Measurements from ENCODE around the gene ZNF839.
"Not testable (repeated sequence)": the region's sequence is repeated elsewhere in the genome, so short reads cannot be mapped to it uniquely, and the experiment has no call there.

The ZNF839 gene

DNA sequence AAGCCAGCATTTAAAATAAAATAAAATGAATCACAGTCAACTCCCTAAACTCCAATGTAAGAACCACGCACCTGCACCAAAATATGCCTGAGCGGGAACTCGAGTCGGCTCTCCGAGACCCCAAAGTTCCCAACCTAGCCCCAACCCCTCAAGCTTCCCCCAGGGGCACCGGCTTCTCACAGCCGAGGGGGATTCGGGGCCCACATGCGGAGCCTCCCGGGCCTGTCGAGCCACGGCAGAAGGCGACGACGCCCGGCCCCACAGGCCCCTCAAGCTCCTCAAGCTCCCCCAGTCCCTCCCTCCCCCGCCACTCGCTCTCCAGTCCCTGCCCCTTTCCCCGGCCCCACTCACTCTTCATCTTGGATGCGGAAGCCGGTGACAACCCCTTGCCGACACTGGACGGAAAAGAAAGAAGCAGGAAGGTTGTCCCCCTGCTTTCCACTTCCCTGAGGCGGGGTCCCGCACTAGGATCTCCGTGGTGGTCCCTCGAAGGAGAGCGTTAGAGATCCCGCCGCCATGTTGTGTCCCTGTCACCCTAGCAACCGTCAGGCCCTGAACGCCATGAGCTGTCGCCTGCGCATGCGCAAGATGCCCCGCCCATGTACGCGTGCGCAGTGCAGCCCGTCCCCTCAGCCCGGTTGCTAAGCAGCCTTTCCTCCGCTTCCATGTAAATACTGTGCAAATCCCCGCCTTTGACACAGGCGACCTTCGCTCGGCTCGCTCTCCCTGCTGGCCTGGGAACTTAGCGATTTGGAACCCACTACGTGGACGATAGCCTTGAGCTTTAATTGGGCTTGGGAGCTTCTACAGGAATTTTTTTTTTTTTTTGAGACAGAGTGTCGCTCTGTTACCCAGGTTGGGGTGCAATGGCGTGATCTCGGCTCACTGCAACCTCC, 14.7 kb upstream of the ZNF839 start, which contains the start of gene MOK:
MOK (minus strand) TSS at position 554 of the 896 bp plus-strand sequence; CDS start at position 358, 196 bp downstream.
- in situ Hi-C loops (cut with MboI; ENCODE audit: low sequenced_read_pairs), result loop anchor here (25.0 kb wide), 1 partner anchor 243 kb away; no protein-coding TSS in a partner anchor

DNA sequence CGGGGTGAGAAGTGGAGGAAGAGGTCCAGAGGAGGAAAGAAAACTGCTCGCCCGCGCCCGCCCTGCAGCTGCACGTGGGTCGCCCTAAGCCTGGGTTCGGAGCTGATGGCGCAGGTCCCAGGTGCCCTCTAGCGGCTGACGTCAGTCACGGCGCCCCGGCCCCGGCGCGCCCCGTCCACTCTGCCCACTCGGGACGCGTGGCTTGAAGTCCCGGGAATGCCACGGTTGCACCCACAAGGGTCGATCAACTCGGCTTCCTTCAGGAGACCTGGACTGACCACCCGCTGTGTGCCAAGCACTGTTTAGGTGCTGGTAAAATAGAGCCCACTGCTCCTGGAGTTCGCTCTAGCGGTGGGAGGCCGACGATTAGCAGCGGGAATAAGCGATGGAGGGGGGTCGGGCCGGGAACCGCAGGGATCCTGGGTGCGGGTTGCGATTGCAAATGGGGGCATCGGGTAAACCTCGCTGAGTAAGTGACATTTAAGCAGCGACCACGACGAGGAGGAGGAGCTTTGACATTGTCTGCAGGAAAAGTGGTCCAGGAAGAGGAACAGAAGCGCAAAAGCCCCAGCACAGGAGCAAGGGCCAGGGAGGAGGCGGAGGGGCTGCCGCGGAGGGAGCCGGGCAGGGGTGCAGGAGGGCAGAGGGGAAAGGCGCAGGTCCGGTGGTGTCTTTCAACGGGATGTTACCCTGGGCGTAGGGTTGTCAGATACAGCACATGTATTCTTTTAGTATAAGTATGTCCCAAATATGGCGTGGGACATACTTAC, 5.1 kb upstream of the ZNF839 start:
- in situ Hi-C loops (cut with MboI; ENCODE audit: low sequenced_read_pairs), result loop anchor here (25.0 kb wide), 1 partner anchor 252 kb away; no protein-coding TSS in a partner anchor

DNA sequence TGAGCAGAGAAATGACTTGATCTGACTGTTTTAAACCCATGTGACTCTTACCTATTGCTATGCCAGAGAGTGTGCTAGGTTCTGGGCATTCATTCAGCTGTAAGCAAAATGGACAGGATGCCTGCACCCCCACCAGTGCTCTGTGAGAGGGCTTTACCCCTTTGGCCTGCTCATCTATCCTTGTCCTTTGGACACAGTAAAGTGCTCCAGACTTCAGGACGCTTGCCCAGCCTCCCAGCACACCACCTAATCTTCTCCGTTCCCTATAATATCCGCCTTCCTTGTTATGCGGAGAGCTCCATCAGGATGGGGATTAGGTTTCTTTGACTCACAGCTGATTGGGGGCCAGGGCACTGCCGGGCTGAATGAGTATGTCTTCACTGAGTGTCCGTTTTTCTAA, 4.4 kb upstream of the ZNF839 start:
- in situ Hi-C loops (cut with MboI; ENCODE audit: low sequenced_read_pairs), result loop anchor here (25.0 kb wide), 1 partner anchor 253 kb away; no protein-coding TSS in a partner anchor

DNA sequence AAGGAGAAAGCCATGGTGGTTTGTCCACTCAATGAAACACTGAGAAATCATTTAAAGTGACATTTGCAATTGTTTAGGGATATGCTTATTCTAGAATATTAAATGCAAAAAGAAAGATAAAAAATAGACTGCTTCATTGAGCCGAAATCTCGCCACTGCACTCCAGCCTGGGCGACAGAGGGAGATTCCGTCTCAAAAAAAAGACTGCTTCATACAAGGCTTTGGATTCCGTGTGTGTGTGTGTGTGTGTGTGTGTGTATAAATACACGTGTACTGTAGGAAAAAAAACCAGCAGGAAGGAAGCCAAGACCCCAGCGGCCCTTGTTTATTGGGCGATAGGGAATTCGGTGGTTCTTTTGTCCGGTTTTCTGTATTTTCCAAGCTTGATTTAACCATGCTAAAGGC, 3.2 kb upstream of the ZNF839 start:
- in situ Hi-C loops (cut with MboI; ENCODE audit: low sequenced_read_pairs), result loop anchor here (25.0 kb wide), 1 partner anchor 254 kb away; no protein-coding TSS in a partner anchor

DNA sequence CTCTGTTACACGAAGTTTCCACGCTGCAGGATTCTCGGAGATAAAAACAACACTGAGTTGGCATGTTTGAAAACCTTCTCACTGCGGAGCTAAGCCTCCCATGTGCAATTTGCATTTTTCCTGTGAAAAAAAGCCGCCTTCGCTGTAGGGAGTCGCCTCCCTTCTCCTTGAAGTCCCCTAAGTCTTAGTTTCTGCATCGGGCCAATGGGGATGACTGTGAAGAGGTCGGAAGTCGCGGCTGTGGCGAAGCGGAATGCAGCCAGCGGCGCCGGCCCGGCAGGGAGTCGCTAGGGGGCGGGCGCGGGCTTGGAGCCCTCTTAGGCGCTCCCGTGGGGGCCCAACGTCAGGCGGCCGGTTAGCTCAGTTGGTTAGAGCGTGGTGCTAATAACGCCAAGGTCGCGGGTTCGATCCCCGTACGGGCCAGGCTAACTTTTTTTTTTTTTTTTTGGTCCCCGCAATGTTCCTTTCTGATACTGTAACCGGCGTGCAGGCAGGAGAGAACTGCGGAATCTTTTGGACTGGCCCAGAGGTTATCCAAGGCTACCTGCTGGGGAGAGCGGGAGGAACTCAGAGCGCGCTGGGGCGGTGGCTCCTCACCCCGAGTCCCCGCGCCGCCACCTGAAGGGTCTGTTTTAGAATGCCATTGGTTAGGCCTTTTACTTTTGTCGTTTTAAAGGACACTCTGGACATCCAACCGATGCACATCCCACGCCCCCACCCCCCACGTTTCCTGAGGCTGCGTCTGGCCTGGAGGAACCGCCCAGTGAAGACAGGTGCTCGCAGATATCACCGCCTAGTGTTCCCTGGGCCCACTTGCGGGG, 2.6 kb upstream of the ZNF839 start:
- in situ Hi-C loops (cut with MboI; ENCODE audit: low sequenced_read_pairs), result loop anchor here (25.0 kb wide), 1 partner anchor 255 kb away; no protein-coding TSS in a partner anchor

DNA sequence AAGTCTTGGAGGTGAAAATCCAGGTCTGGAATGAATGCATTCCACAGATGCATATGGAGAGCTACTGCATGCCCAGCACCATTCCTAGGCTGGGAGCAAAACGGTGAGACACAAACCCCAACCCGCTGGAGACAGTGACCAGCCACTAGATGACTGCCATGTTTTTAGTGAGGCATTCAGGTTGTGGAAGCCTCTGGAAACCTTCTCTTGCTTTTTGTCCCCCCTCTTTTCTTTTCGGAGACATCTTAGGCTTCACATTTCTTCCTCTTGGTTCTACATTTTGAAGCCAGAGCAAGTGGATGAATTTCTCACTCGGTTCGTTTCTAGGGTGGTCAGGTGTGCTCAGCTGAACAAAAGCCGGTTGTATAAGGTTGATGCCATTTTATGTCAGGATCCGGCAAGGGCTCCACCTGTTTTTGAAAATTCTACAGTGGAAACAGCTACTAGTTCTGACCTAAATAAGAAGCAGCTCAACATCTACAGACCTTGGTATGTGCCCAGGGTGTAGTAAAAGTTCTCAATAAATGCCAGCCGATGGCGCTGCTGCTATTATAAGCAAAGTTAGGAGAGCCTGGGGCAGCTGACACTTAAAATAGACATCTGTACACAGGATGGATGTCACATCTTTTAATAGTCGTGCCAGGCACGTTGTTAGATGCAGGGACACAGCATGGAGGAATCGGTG, 1.8 kb upstream of the ZNF839 start:
- in situ Hi-C loops (cut with MboI; ENCODE audit: low sequenced_read_pairs), result loop anchor here (25.0 kb wide), 1 partner anchor 255 kb away; no protein-coding TSS in a partner anchor

DNA sequence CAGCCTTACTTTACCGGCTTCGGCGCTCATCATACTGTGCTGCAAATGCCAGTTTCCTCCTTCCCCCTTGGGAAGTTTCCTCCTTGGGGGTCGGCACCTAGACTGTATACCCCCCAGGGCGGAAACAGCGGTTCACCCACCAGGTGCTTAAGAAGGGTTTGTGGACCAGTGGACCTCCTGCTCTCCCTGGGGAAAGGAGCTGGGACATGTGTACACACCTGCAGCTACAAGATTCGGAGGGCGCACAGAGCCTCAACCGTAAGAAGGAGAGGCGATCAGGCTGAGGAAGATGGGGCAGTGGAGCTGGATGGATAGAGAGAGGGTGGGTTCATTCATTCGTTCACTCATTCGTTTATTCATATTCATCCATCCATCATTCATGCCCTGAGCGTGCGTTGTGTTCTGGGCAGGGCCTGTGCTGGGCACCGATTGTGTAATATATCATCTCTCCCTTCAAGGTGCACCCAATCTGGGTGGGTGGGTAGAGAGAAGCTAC, 717 bp upstream of the ZNF839 start:
- in situ Hi-C loops (cut with MboI; ENCODE audit: low sequenced_read_pairs), result loop anchor here (25.0 kb wide), 1 partner anchor 257 kb away; no protein-coding TSS in a partner anchor

DNA sequence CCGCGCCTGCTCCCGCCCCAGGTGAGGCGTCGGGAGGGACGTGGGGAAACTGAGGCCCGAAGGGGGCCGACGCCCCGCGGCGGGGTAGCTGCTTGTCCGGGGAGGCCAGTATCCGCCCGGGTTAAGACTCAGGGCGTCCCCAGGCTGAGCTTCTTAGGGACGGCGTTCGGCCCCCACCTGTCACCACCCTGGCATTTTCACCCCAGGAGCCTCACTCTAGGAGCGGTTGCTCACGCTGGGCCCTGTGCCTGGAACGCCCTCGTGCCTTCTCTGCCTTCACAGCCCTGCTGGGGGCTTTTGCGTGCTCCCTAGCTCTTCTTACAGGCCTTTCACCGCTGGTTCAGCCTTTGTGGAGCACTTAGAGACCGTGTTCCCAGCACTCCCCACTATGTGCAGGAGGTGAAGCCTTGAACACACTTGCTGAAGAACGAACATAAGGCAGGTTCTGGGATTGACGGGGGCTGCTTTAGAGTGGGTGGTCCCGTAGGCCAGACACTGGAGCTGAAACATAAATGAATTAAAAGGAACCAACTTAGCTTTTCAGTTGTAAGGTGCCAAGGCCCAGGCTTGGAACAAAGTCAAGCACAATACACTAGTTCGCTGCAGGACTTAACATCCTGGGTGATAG, 601 bp downstream of the ZNF839 start:
- in situ Hi-C loops (cut with MboI; ENCODE audit: low sequenced_read_pairs), result loop anchor here (25.0 kb wide), 1 partner anchor 258 kb away; no protein-coding TSS in a partner anchor

DNA sequence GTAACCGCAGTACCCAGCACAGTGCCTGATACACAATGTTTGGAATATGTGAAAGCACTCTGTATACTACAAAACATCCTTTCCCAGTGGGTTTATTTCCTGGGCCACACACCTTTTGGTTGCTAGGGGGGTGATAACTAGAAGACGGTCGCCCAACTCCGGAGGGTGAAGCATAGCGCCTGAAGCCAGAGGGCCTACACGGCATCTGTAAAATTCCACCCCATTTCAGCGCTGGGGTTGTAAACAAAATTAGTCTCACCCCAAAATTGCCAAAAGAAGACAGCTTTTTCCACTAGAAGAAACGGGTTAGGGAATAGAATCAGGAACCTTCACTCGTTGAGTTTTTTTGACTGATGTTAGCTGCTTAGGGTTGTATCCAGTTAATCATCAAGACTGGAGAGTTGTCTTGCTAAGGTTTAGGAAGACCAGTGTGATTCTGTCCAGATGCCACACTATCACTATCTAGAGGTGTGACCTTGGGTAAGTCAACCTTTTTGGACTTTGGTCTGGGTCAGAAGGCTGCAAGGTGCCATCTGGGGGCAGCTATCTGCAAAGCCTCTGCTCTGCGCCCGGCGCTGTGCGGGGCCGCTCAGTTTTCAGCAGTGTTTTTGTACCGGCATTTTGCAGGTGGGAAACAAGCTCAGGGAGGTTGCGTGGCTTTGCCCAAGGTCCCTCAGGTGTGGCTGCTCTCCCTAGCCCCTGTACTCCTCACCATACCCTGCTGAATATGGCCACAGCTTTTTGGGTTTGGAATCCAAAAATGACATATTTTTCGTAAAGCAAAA, 1.3 kb downstream of the ZNF839 start:
- in situ Hi-C loops (cut with MboI; ENCODE audit: low sequenced_read_pairs), result loop anchor here (25.0 kb wide), 1 partner anchor 259 kb away; no protein-coding TSS in a partner anchor

DNA sequence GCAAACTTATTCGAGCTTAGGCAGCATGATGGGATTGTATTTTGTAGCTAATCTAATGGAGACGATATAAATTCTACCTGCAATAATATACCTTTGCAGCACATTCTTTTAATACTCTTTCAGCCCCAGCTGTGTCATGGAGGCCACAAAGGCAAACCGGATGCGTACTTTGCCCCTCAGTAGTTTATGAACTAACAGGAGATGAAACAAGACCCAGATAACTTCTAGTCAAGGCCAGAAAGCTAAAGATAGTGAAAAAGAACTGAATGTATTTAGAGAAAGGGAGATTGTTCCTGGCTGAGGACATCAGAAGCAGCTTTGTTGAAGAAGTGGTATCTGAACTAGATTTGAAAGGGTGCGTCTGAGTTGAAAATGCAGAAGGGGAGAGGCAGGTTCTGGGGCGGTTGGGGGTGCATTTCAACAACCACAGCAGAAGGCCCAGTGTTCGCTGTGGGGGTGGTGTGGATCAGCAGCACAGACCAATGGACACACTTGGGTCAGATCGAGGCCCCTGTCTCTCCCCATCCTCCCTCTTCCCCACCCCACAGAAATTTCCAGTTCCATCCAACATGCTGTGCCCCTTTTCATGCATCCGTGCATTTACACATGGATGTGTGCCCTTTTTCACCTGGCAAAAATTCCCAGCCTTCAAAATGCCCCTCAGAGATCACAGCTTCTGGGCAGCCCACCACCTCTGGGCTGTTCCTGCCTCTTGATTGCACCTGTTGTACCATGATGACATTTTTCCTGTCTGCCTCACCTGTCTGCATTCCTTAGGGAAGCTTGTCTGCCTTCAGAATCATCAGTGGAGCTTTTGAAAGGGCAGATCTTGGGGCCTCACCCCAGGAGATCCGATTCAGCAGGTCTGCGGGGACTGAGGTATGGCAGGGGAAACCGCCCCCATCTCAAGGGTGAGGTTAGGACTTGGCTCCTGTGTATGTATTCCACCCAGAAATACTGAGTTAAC, 2.2 kb downstream of the ZNF839 start:
- in situ Hi-C loops (cut with MboI; ENCODE audit: low sequenced_read_pairs), result loop anchor here (25.0 kb wide), 1 partner anchor 259 kb away; no protein-coding TSS in a partner anchor

DNA sequence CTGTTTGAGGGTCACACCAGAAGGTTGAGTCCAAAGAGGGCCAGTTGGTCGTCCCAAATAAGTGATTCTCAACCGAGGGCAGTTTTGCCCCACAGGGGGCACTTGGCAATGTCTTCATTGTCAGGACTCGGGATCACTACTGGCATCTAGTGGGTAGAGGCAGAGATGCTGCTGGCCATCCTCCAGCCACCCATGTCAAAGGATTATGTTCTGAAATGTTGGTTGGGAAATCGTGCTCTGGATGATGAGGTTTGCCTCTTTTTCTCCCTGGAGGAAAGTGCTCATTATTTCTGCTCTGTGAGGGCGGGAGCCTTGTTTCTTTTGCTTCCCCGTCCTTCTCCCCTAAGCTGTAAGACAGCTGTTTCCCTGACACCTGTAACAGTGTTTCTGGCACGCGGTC, 3.6 kb downstream of the ZNF839 start:
- in situ Hi-C loops (cut with MboI; ENCODE audit: low sequenced_read_pairs), result loop anchor here (25.0 kb wide), 1 partner anchor 261 kb away; no protein-coding TSS in a partner anchor

DNA sequence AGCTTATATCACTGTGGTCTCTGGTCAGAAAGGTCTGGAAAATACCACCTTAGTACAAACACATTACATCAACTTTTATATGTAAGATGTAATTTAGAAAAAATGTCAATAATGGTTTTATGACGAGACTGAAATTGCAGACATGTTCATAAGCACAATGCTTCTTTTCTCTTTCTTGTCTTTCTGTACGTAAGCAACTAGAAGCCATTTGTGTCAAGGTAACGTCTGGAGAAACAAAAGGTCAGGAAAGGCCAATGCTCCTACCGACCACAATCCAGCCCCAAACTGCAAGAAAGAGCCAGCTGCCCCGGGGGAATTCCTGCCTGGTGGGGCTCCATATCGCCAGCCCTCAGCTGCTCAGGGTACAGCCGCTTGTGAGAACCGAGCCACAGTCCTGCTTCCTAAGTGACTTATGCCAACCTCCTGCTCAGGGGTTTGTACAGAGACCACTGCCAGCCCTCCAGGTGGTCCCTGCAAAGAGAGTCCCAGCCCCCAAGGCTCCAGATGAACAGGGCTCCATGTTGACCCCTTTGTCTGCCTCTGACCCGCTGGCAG, 6.3 kb downstream of the ZNF839 start:
- in situ Hi-C loops (cut with MboI; ENCODE audit: low sequenced_read_pairs), result no loop called here

DNA sequence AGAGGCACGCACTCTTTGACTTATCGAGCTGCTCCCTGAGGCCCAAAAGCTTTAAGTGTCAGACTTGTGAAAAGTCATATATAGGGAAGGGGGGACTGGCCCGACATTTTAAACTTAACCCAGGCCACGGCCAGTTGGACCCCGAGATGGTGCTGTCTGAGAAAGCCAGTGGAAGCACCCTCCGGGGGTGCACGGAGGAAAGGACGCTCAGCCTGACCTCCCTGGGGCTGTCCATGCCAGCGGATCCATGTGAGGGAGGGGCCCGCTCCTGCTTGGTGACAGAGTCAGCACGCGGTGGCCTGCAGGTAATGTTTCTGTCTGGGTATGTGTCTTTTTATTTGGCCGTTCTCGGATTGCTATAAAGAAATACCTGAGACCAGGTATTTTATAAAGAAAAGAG, 7.0 kb downstream of the ZNF839 start:
- in situ Hi-C loops (cut with MboI; ENCODE audit: low sequenced_read_pairs), result no loop called here

DNA sequence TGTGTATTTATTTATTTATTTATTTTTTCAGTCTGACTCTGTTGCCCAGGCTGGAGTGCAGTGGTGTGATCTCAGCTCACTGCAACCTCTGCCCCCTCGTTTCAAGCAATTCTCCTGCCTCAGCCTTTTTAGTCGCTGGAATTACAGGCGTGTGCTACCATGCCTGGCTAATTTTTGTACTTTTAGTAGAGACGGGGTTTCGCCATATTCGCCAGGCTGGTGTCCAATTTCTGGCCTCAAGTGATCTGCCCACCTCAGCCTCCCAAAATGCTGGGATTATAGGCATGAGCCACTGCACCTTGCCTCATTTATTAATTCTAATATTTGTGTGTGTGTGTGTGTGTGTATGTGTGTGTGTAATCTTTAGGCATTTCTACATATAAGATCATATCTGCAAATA, 9.8 kb downstream of the ZNF839 start:
- in situ Hi-C loops (cut with MboI; ENCODE audit: low sequenced_read_pairs), result not testable (repeated sequence)

DNA sequence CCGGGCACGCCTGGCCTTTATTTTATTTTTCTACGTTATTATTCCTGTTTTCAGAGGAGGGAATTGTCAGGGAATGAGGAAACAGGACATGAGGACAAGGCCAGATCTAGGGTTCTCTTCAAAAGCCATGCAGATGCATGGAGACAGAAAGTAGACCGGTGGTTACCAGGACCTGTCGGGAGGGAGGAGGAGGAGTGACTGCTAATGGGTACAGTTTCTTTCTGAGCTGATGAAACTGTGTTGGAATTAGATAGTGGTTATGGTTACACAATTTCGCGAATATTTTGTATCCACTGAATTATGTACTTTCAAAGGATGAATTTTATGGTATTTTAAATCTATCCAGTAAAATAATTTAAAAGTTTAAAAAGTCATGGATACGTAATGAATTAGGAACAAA, 11.3 kb downstream of the ZNF839 start:
- in situ Hi-C loops (cut with MboI; ENCODE audit: low sequenced_read_pairs), result no loop called here

DNA sequence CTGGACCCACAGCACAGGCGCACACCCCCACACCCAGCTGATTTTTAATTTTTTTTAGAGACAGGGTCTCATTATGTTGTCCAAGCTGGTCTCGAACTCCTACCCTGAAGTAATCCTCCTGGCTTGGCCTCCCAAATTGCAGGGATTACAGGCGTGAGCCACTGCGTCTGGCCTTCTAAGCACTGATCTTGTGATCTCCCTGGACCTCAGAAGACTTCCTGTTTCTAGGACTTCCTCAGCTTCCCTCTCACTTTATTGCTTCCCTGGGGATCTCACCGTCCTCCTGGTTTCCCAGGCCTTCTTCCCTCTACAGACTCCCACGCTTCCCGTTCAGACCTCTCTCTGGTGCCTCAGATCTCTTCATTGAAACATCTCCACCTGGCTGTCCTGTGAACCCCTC, 13.8 kb downstream of the ZNF839 start:
- in situ Hi-C loops (cut with MboI; ENCODE audit: low sequenced_read_pairs), result no loop called here
